Peyer's patch (tissue), 4 donors: ENCODE data around the gene ZNF670. TPM values are rescaled to one million over a fixed set of nuclear protein-coding genes. Genes with fewer than 3 reads are reported as not detected.
"Not testable (repeated sequence)": the region's sequence is repeated elsewhere in the genome, so short reads cannot be mapped to it uniquely, and the experiment has no call there.

Source experiments
- DNase-seq, 3 donors: peaks; one replicate each; pipeline ENCODE4 v3.0.0-alpha.2; 2017 to 2019
- H3K27ac ChIP-seq, 4 donors: fragments of 200-600 bp; sonication (generic); one replicate each; pipeline ENCODE4 v1.5.1; 2016 to 2019
- H3K27me3 ChIP-seq, 2 donors: fragments of 200-600 bp; sonication (generic); one replicate each; pipeline ENCODE4 v1.5.1; 2019
- H3K36me3 ChIP-seq, 3 donors: fragments of 200-600 bp; sonication (generic); one replicate each; pipeline ENCODE4 v1.5.1; 2016 to 2019
- H3K4me1 ChIP-seq, 4 donors: fragments of 200-600 bp; sonication (generic); one replicate each; pipeline ENCODE4 v1.5.1; 2016 to 2019
- H3K4me3 ChIP-seq, 4 donors: fragments of 200-600 bp; sonication (generic); 1 replicate in 3 of 4; 2 replicates in 1 of 4; pipeline ENCODE4 v1.5.1; 2016 to 2019; ENCODE audit warnings: mild to moderate bottlenecking in 1 of 4
- H3K9me3 ChIP-seq, 4 donors: fragments of 200-600 bp; sonication (generic); one replicate each; pipeline ENCODE4 v1.5.1; 2016 to 2019; ENCODE audit warnings: mild to moderate bottlenecking in 1 of 4
- POLR2A ChIP-seq, 2 donors: fragments of 450-650 bp; IDR thresholded peaks; one replicate each; pipeline ENCODE4 v1.5.1; 2017; ENCODE audit warnings: antibody characterized with exemption in 2 of 2, mild to moderate bottlenecking in 2 of 2, moderate library complexity in 2 of 2
- total RNA-seq, 4 donors: library from RNA; depleted of rRNA; stranded (reverse); fragments of >200 nt; gene quantifications; one replicate each; pipeline ENCODE4 v1.1.0, GENCODE V29; 2016
- TF ChIP-seq, protein P1 (sequence below), 6 experiments: fragments of 450-650 bp in 4 of 6; fragments of 200-600 bp in 2 of 6; sonication (generic) in 1 of 6; IDR thresholded peaks; one replicate each; pipeline ENCODE4 v1.5.1; 2017 to 2019; ENCODE audit warnings: antibody characterized with exemption in 6 of 6, mild to moderate bottlenecking in 3 of 6, moderate library complexity in 1 of 6

ZNF670 gene
- 1 to 10 TPM; 1.8 to 5.8 (median 2.0) TPM for total RNA-seq

DNA sequence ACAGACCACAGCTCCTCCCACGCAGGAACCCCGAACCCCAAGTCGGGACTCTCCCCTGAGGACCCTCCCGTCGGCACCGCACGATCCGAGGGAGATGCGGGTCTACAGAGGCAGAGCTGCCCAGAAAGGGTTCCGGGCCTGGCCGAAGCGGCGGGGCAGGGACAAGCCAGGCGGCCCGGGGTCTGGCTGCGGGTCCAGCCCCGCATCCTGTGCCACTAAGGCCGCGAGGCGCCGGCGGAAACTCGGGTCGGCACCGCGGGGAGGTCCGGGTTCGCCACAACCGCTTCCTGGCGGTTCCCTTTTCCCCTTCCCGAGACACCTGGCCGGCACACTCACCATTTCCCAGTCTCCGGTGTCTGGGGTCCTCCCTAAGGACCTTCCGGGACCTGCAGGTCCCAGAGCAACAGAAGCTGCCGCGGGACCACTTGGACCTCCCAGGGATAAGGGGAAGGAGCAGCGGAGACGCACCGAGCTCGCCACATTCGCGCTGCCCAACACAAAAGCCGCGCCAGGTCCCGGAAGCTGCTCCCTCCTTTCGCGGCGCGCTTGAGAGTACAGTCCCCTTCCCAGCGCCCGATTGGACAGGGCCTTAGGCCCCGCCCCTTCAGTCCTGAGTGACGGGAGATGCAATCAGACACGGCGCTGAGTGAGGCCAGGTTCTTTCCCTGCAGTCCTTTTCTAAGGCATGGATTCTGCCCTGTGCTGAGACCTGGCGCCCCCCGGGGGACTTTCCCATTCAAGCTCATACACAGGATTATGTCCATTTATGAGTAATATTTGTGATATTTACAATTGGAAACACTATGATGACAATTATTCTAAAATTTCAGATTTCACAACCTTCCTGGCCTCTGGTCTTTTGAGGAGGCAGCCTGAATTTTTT lies at the start of gene ZNF670:
ZNF670 (minus strand) TSS at position 554 of the 883 bp plus-strand sequence; CDS start at position 339, 215 bp downstream.
- H3K9me3 ChIP-seq: no peaks in the 10 kb centered on the region
- peak; percentile 96 to 98 (median 97) for DNase-seq
- H3K36me3 ChIP-seq: no peaks in the 10 kb centered on the region
- H3K4me3 ChIP-seq: peak within 1 kb of the TSS; percentile 69 to 87 (median 81)
- H3K27me3 ChIP-seq: no peaks in the 10 kb centered on the region
- peaks cover 0 to 6% (median 3%) of the 10 kb centered on the region in 4 donors for H3K4me1 ChIP-seq
- TF ChIP-seq, protein P1, sequence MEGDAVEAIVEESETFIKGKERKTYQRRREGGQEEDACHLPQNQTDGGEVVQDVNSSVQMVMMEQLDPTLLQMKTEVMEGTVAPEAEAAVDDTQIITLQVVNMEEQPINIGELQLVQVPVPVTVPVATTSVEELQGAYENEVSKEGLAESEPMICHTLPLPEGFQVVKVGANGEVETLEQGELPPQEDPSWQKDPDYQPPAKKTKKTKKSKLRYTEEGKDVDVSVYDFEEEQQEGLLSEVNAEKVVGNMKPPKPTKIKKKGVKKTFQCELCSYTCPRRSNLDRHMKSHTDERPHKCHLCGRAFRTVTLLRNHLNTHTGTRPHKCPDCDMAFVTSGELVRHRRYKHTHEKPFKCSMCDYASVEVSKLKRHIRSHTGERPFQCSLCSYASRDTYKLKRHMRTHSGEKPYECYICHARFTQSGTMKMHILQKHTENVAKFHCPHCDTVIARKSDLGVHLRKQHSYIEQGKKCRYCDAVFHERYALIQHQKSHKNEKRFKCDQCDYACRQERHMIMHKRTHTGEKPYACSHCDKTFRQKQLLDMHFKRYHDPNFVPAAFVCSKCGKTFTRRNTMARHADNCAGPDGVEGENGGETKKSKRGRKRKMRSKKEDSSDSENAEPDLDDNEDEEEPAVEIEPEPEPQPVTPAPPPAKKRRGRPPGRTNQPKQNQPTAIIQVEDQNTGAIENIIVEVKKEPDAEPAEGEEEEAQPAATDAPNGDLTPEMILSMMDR (IDR thresholded peaks at IDR 0.05): no peak
- peak in 1 of 2 donors; percentile 53 for TF ChIP-seq POLR2A (IDR thresholded peaks at IDR 0.05)
- peak within 1 kb of the TSS; percentile 45 to 79 (median 67) for H3K27ac ChIP-seq

DNA sequence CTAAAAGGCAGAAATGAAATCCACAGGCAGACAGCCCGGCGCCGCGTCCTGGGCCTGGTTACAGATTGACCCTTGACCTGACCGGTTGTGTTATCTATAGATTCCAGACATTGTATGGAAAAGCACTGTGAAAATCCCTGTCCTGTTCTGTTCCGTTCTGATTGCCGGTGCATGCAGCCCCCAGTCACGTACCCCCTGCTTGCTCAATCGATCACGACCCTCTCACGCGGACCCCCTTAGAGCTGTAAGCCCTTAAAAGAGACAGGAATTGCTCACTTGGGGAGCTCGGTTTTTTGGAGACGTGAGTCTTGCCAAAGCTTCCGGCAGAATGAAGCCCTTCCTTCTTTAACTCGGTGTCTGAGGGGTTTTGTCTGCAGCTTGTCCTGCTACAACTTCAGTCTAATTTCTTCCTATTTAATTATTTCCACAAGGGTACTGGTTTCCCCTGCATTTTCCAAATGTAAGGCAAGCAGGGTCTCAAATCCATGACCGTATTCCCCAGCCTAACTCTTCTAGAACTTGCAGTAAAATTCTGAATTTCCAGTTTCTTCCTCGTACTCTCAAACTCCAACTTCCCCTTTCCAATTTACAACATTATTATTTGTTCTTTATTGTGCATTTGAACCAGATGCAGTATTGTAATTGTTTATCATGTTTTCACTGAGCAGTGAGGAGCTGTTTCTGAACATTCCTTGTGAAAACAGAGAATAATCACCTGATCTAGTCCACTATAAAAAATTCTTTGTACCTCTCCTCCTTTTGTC lies 49.1 kb upstream of the ZNF670 start:
- DNase-seq, H3K4me1 ChIP-seq, H3K27me3 ChIP-seq: not testable (repeated sequence)
- H3K27ac ChIP-seq: peak overlapping the region in 2 of 4 donors; percentile 10 to 43
- peak overlapping the region in 2 of 4 donors; percentile 25 to 50 for H3K4me3 ChIP-seq
- H3K36me3 ChIP-seq: peaks cover 0 to 10% (median 0%) of the 10 kb centered on the region in 3 donors
- H3K9me3 ChIP-seq: peaks cover 0 to 19% (median 6%) of the 10 kb centered on the region in 4 donors

DNA sequence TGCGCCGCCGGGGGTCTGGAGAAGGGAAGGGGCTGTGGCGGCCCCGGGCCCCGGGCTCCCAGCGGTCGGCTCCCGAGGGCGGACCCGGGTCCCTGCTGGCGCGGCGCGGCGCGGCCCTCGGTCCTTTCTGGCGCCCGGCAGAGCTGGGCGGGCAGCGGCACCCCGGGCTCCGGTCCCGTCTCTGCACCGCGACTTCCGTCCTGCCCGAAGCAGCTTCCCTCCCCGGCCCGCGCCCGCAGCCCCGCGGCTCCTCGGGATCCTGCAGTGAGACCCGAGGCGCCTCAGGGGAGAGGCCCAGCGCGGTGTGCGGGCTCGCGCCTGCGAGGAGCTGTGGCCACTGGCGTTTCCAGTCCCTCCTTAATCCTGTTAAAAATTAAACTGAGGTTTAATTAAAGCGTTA lies 48.0 kb upstream of the ZNF670 start:
- H3K36me3 ChIP-seq, H3K27ac ChIP-seq, DNase-seq, H3K4me1 ChIP-seq, H3K4me3 ChIP-seq, H3K27me3 ChIP-seq: not testable (repeated sequence)
- peaks cover 0 to 11% (median 5%) of the 10 kb centered on the region in 4 donors for H3K9me3 ChIP-seq

DNA sequence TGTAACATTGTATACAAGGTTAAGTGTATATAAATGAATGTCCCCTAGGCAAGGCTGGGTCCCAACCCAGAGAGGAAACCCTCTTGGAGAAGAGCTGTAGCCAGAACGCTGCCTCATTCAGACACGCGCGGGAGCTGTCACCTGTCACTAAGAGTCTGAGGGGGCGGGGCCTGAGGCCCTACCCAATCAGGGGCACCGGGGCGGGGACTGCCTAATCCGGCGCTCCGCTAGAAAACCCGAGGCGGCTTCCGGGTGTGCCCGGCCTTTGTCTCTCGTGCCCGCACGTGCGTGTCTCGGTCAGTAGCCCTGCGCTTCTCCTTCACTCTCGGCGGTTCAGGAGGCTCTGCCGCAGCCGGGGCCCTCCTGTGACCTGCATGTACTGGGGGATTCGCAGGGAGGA lies 47.6 kb upstream of the ZNF670 start:
- not testable (repeated sequence) for DNase-seq, H3K27ac ChIP-seq, H3K4me3 ChIP-seq, H3K36me3 ChIP-seq, H3K9me3 ChIP-seq, H3K4me1 ChIP-seq, H3K27me3 ChIP-seq

DNA sequence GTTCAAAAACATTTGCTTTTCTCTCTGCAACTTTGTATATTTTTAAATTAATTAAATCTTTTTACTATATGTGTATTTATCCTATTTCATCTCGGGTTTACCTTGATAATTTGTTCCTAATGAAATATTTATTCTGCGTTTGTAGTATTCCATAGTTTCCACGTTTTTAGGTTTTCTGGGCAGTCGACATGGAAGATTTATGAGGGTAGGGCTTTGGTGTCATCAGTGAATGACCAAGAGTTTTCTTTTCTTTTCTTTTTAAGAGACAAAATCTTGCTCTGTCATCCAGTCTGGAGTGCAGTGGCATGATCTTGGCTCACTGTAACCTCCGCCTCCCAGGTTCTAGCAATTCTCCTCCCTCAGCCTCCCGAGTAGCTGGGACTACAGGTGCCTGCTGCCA lies 42.8 kb upstream of the ZNF670 start:
- Histone ChIP-seq H3K27me3 (no peaks in the 10 kb centered on the region), H3K9me3 (no peaks in the 10 kb centered on the region), H3K36me3 (no peaks in the 10 kb centered on the region), H3K27ac (no peak overlapping the region), H3K4me3 (no peak overlapping the region), H3K4me1 (no peaks in the 10 kb centered on the region)
- TF ChIP-seq, protein P1 (IDR thresholded peaks at IDR 0.05): no peak
- no peak for TF ChIP-seq POLR2A (IDR thresholded peaks at IDR 0.05)
- no peak for DNase-seq

DNA sequence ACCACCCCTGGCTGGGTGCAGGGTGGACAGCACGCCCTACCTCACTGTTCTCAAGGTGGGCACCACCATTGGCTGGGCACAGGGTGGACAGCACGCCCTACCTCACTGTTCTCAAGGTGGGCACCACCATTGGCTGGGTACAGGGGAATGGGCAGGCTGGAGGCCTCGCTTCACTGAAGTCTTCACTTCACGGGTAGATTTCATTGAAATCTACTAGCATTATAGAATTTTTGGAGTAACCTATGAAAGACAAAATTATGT lies 41.7 kb upstream of the ZNF670 start:
- not testable (repeated sequence) for H3K27ac ChIP-seq, H3K27me3 ChIP-seq, H3K4me1 ChIP-seq, H3K9me3 ChIP-seq, DNase-seq, H3K36me3 ChIP-seq, H3K4me3 ChIP-seq

DNA sequence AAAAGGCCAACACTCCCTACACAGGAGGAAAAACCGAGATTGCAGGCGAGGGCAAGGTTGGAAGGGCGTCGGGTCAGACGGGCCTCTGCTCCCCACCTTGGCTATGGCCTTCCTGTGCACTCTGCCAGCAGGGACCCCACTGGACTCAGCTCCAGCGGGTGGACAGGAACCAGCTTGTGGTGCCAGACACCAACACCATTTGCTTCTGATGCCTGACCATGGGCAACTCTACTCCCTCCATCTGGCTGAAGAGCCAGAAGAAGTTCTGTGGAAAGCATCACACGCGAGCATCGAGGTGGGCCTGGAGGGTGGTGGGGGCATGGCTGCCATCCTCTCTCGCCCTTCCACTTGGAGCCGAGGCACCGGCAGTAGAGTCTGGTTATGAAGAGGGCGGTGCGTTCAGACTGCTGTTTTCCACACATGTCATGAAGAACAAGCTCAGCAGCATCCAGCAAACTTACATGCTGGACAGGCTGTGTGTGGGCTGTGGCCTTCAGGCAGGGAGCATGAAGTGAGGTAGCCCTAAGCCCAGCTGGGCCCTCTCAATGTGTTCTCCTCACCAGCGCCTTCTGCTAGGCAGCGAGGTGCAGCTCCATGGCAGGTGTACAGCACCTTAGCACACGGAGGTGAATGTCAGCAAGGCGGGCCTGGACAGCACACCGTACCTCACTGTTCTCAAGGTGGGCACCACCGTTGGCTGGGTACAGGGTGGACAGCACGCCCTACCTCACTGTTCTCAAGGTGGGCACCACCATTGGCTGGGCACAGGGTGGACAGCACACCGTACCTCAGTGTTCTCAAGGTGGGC lies 41.2 kb upstream of the ZNF670 start:
- no peaks in the 10 kb centered on the region for H3K4me1 ChIP-seq
- no peak overlapping the region for H3K4me3 ChIP-seq
- TF ChIP-seq POLR2A (IDR thresholded peaks at IDR 0.05): no peak
- TF ChIP-seq, protein P1 (IDR thresholded peaks at IDR 0.05): no peak
- no peak for DNase-seq
- no peaks in the 10 kb centered on the region for H3K9me3 ChIP-seq
- no peak overlapping the region for H3K27ac ChIP-seq
- no peaks in the 10 kb centered on the region for H3K36me3 ChIP-seq
- no peaks in the 10 kb centered on the region for H3K27me3 ChIP-seq
